Measurements from ENCODE around the gene SPATA4. TPM values are rescaled to one million over a fixed set of nuclear protein-coding genes. Genes with fewer than 3 reads are reported as not detected.

Gene SPATA4
- total and polyA plus RNA-seq, 2 of the 4 experiments (the other 2 are of a cell fraction): under 0.01 to 0.09 TPM

DNA sequence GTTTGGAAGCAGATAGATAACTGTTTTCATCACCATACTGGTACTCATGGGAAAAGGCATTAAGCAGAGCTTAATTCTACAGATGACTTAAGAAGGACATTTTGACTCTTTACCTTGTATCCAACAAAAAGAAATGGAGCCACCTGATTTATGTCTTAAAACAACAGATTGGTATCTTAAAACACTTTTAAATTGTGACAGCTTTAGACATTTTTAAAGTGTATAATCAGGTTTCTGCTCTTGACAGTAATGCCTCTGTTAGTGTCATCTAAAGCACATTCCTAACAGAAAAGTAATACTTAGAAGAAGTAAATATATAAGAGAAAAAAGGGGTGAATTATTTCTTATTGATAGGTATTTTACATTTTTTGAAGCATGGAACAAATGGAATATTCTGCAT is 55.9 kb downstream of the SPATA4 start:
- ATAC-seq (ENCODE audit: low read depth) (no peak), DNase-seq (no peak)
- no peak overlapping the region for H3K14ac ChIP-seq (replicated peaks; ENCODE audit: low read depth, low read length)
- no peak overlapping the region for H4K8ac ChIP-seq (ENCODE audit: low read depth in 2 of 2, low read length in 2 of 2)
- H2BK120ac ChIP-seq (ENCODE audit: low read depth, low read length): no peak overlapping the region
- no peak overlapping the region for H3K27ac ChIP-seq (ENCODE audit: insufficient read depth, low read length)
- no peaks in the 10 kb centered on the region for H3K36me3 ChIP-seq (ENCODE audit: control insufficient read depth, insufficient read depth, low read length)
- H3K9me3 ChIP-seq (ENCODE audit: control insufficient read depth, insufficient read depth, low read length): no peaks in the 10 kb centered on the region
- H3K4me3 ChIP-seq (ENCODE audit: insufficient read depth, low read depth, low read length): no peak overlapping the region
- no peaks in the 10 kb centered on the region for H3K4me1 ChIP-seq (ENCODE audit: control insufficient read depth, insufficient read depth, low read length)
- no peak overlapping the region for H3K4ac ChIP-seq (ENCODE audit: low read depth, low read length)
- H2BK20ac ChIP-seq (ENCODE audit: low read depth, low read length): no peak overlapping the region
- no peaks in the 10 kb centered on the region for H3K27me3 ChIP-seq (ENCODE audit: control insufficient read depth, insufficient read depth, low read length)
- H2AK5ac ChIP-seq (ENCODE audit: low read depth, low read length): no peak overlapping the region
- no peaks in the 10 kb centered on the region for H4K20me1 ChIP-seq (ENCODE audit: insufficient read depth, low read length)
- no peak overlapping the region for H4K5ac ChIP-seq (ENCODE audit: low read depth, low read length)
- no peak overlapping the region for H3K23ac ChIP-seq (ENCODE audit: low read depth, low read length)
- CTCF ChIA-PET: no interaction called here
- H3K79me1 ChIP-seq (ENCODE audit: low read depth in 1 of 2, low read length in 2 of 2): no peaks in the 10 kb centered on the region
- POLR2A ChIA-PET (ENCODE audit: unreplicated experiment): no interaction called here
- H3K56ac ChIP-seq (ENCODE audit: extremely low read depth, insufficient read depth, low read length): no peak overlapping the region
- in situ Hi-C loops (cut with MboI; ENCODE audit: low sequenced_read_pairs): no loop called here
- TF ChIP-seq USF2 (IDR thresholded peaks at IDR 0.05; ENCODE audit: low read depth, low read length) (no peak), ELK1 (IDR thresholded peaks at IDR 0.05; ENCODE audit: borderline replicate concordance, low read depth, low read length) (no peak), CHD1 (IDR thresholded peaks at IDR 0.05; ENCODE audit: low read depth, low read length) (no peak), MAZ (IDR thresholded peaks at IDR 0.05; ENCODE audit: borderline replicate concordance, low read depth, low read length) (no peak), RCOR1 (IDR thresholded peaks at IDR 0.05; ENCODE audit: insufficient replicate concordance, low read length) (no peak), MXI1 (IDR thresholded peaks at IDR 0.05; ENCODE audit: borderline replicate concordance, low read depth, low read length) (no peak), RFX5 (IDR thresholded peaks at IDR 0.05; ENCODE audit: low read depth, low read length) (no peak), SMC3 (IDR thresholded peaks at IDR 0.05; ENCODE audit: low read depth, low read length) (no peak), BHLHE40 (IDR thresholded peaks at IDR 0.05; ENCODE audit: low read depth, low read length) (no peak), FOS (IDR thresholded peaks at IDR 0.05; ENCODE audit: low read depth, low read length) (no peak)
- TF ChIP-seq, protein P1, sequence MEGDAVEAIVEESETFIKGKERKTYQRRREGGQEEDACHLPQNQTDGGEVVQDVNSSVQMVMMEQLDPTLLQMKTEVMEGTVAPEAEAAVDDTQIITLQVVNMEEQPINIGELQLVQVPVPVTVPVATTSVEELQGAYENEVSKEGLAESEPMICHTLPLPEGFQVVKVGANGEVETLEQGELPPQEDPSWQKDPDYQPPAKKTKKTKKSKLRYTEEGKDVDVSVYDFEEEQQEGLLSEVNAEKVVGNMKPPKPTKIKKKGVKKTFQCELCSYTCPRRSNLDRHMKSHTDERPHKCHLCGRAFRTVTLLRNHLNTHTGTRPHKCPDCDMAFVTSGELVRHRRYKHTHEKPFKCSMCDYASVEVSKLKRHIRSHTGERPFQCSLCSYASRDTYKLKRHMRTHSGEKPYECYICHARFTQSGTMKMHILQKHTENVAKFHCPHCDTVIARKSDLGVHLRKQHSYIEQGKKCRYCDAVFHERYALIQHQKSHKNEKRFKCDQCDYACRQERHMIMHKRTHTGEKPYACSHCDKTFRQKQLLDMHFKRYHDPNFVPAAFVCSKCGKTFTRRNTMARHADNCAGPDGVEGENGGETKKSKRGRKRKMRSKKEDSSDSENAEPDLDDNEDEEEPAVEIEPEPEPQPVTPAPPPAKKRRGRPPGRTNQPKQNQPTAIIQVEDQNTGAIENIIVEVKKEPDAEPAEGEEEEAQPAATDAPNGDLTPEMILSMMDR (conservative IDR thresholded peaks at IDR 0.05; ENCODE audit: low read depth, low read length): no peak
- no peak overlapping the region for H2BK5ac ChIP-seq (ENCODE audit: low read depth, low read length, poor library complexity, severe bottlenecking)
- H3K9me1 ChIP-seq (ENCODE audit: insufficient read depth, low read length): no peaks in the 10 kb centered on the region
- no peak overlapping the region for H4K91ac ChIP-seq (ENCODE audit: insufficient read depth, low read depth, low read length)
- H3K9ac ChIP-seq (ENCODE audit: low read depth, low read length): no peak overlapping the region
- no peak overlapping the region for H3K18ac ChIP-seq (ENCODE audit: low read depth, low read length)
- intact Hi-C loops (cut with micrococcal nuclease): no loop called here
- no peak overlapping the region for H3K4me2 ChIP-seq (ENCODE audit: low read depth, low read length)
- H2AFZ ChIP-seq (replicated peaks; ENCODE audit: low read length, poor library complexity): no peak overlapping the region
- dilution Hi-C loops (cut with HindIII; ENCODE audit: low sequenced_read_pairs, unreplicated experiment): no loop called here
- no peak overlapping the region for H2AK9ac ChIP-seq (replicated peaks; ENCODE audit: low read depth, low read length, poor library complexity)
- no peak overlapping the region for H2BK15ac ChIP-seq (ENCODE audit: low read depth, low read length)
- no TSS peak for BruUV-seq (replicated peaks)
